GM12865 (cell line): Measurements from ENCODE around the gene IQCE.

ENCODE experiments used
- DNase-seq: peaks from one replicate; pipeline ENCODE4 v3.0.0; 2010; ENCODE audit warnings: low read depth
- H3K4me3 ChIP-seq: 2 replicates; pipeline ENCODE4 v1.5.1; 2011; ENCODE audit warnings: mild to moderate bottlenecking, low read depth, low read length, control low read depth
- TF ChIP-seq, protein P1 (sequence below): IDR thresholded peaks from 2 replicates; pipeline ENCODE4 v1.5.1; 2011; ENCODE audit warnings: low read length, control low read depth, low read depth, inconsistent platforms; ENCODE audit not compliant: insufficient read depth; ENCODE audit errors: missing control alignments

IQCE gene

DNA sequence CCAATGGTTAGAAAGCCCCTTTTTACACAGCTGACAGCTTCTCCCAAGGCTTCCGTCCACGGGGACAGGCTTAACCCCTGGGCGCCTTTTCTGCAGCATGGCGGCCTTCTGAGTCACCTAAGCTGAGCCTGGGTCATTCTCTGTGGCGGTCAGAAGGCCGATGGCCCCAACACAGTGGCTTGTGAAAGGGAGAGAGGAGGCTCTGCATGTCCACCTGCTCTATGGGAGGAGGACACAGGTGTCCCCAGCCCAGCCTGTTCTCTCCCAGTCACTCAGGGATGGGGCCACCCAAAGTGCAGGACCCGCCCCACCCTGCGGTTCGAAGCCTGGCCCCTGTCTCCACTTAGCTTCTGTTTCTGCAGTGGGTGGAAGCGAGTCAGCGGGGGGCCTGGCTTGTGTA is 52.6 kb downstream of the IQCE start:
- no peak for DNase-seq
- TF ChIP-seq, protein P1, sequence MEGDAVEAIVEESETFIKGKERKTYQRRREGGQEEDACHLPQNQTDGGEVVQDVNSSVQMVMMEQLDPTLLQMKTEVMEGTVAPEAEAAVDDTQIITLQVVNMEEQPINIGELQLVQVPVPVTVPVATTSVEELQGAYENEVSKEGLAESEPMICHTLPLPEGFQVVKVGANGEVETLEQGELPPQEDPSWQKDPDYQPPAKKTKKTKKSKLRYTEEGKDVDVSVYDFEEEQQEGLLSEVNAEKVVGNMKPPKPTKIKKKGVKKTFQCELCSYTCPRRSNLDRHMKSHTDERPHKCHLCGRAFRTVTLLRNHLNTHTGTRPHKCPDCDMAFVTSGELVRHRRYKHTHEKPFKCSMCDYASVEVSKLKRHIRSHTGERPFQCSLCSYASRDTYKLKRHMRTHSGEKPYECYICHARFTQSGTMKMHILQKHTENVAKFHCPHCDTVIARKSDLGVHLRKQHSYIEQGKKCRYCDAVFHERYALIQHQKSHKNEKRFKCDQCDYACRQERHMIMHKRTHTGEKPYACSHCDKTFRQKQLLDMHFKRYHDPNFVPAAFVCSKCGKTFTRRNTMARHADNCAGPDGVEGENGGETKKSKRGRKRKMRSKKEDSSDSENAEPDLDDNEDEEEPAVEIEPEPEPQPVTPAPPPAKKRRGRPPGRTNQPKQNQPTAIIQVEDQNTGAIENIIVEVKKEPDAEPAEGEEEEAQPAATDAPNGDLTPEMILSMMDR: no peak
- H3K4me3 ChIP-seq: no peak overlapping the region

DNA sequence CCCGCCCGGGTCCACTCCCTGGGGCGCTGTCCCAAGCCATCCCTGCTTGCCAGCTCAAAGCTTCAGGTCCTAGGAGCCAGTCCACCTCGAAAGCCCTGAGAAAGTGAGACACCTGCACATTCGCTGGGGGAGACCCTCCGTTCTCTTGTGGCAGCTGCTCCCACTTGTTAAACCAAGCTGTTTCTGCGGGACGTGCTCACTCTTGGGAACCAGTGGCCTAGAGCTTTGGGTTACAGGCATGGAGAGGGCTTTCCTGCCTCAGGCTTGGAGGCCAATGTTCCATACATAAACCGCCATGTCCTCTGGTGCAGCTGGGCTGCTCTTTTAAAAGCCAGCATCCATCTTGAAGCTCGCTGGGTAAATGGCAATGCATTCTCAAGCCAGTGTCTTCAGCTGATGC is 53.1 kb downstream of the IQCE start:
- TF ChIP-seq, protein P1: no peak
- H3K4me3 ChIP-seq: no peak overlapping the region
- no peak for DNase-seq

DNA sequence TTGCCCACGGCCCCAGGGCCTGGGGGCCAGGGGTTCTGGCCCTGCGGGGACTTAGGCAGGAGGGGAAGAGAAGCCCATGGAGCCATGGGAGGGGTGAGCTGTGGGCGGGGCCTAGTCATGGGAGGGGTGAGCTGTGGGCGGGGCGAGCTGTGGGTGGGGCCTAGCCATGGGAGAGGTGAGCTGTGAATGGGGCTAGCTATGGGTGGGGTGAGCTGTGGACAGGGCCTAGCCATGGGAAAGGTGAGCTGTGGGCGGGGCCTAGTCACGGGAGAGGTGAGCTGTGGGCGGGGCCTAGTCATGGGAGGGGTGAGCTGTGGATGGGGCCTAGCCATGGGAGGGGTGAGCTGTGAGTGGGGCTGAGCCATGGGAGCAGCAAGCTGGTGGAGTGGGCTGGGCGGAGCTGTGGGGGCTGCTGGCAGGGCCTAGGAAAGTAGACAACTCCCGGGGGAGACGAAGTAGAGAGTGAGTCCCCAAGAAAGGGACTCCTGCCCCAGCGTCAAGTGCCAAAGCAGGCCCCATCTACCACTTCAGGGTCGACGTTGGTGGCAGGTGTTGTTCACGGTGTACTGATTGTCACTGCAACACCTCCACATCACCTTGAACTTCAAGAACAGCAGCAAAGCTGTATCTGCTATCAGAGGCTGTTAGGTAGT is 53.8 kb downstream of the IQCE start:
- H3K4me3 ChIP-seq: no peak overlapping the region
- DNase-seq: no peak
- TF ChIP-seq, protein P1: no peak

DNA sequence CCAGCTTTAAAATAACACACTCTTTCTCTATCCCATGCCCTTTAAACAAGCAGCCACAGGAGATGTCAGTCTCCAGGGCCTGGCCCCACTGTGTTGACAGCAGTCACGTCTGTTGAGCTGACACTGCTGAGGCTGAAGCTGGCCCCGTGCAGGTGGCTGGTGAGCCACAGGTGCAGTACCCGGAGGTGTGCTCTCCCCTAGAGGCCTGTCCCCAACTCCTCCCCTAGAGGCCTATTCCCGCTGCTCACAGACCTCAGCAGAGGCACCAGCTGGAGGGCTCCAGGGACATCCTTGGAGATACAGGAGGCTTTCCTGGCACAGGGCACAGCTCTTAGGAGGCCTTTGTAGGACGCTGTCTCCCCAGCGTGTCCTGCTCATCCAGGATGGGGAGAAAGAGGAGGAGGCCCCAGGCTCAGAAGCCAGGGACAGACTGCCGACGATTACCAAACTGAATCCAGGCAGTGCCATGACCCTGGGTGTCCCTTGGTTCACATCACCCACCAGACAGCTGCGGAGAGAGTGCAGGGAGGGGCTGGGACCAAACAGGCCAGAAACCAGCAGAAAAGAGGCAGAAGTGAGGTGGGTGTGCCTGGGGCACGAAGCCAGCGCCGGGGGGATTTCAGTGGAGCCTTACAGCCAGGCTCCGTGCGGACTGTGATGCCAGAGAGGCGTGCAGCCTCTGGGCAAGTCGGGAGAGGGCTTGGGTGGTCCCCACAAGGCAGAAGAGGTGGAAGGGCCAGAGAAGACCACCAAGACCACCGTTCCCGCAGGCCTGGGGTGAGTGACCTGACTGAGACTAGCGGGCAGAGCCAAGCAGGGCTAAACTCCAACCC is 54.5 kb downstream of the IQCE start:
- H3K4me3 ChIP-seq: no peak overlapping the region
- TF ChIP-seq, protein P1: no peak
- no peak for DNase-seq

DNA sequence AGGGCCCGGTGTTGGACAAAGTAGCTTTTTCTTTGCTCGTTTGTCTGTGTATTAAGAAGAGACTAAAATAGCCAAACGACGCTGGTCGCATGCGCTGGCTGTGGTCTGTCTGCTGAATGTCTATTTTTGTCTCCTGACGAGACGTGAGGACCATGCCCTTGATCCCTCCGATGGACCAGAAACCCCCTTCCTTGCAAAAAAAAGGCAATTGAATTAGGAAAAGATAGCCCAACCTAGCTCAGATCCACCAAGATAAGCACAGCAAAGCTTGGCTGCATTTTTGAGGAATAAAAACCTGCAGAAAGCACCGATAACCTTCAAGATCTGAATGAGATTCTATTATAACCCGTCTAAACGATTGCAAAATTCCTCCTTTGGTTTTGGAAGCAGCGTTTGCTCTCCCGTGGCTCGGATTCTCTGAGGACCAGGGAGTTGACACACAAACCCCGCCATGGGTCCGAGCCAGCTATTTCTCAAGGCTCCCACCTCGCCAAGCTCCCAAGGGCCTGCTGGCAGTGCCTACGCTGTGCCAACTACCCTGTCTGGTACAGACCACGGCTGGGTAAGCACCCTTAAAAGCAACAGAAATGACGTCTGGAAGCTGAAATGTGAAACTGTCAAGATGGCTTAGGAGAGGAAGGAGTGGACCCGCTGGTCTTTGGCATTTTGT is 55.3 kb downstream of the IQCE start:
- TF ChIP-seq, protein P1: no peak
- DNase-seq: no peak

DNA sequence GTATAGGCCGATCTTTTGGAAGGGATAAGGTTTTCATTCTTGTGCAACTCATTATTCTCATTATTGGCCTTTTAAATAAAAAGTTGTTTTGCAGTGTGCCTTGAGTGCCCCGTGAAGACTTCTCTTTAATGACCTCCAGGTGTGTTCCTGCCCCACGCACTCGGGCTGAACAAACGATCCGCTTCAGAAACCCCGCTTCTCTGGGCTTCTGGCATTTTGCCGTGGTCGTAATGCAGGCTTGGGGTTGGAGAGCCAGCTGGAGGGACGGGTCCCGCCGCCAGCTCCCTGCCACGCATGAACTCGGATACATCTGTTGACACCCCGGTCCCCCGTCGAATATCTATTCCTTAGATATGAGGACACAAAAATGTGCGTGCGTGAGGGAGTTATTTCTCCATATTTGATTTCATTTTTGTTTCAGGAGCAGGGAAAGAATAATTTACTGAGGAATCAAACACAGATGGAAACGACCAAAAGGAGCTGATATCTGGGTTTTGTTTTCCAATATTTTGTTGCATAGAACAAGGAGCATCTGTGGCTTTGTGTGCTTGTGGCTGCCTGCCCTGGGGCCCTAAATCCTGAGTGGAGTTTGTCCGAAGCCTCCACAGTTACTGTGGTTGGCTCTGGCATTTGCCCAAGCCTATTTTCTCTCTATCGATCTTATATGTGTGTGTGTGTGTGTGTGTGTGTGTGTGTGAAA is 56.0 kb downstream of the IQCE start:
- no peak for DNase-seq
- TF ChIP-seq, protein P1: no peak
- no peak overlapping the region for H3K4me3 ChIP-seq

More for the DNA sequence above, 55.3 kb downstream of the IQCE start:
- H3K4me3 ChIP-seq: no peak overlapping the region
